Muscle layer of duodenum (tissue), 2 donors: ENCODE results near the gene MCUR1.

Experiments
- H3K27ac ChIP-seq: one replicate; pipeline ENCODE4 v1.7.0; 2013; ENCODE audit warnings: mild to moderate bottlenecking, low read length
- H3K27me3 ChIP-seq: one replicate; pipeline ENCODE4 v1.7.0; 2013; ENCODE audit warnings: low read depth, mild to moderate bottlenecking, control low read depth, low read length
- H3K36me3 ChIP-seq, 2 donors: one replicate each; pipeline ENCODE4 v1.7.0; 2013; ENCODE audit warnings: low read length in 2 of 2, control low read depth in 1 of 2, mild to moderate bottlenecking in 1 of 2; ENCODE audit not compliant: insufficient read depth in 2 of 2, control insufficient read depth in 1 of 2
- H3K4me1 ChIP-seq, 2 donors: one replicate each; pipeline ENCODE4 v1.7.0; 2013; ENCODE audit warnings: low read length in 2 of 2, mild to moderate bottlenecking in 2 of 2, control low read depth in 1 of 2, moderate library complexity in 1 of 2; ENCODE audit not compliant: insufficient read depth in 2 of 2, control insufficient read depth in 1 of 2
- H3K4me3 ChIP-seq, 2 donors: one replicate each; pipeline ENCODE4 v1.7.0; 2013; ENCODE audit warnings: low read length in 2 of 2, low read depth in 1 of 2, mild to moderate bottlenecking in 1 of 2
- H3K9me3 ChIP-seq, 2 donors: one replicate each; pipeline ENCODE4 v1.7.0; 2013; ENCODE audit warnings: low read length in 2 of 2, control low read depth in 1 of 2, mild to moderate bottlenecking in 1 of 2; ENCODE audit not compliant: control insufficient read depth in 1 of 2
- donor health status: healthy.

Gene MCUR1

GRCh38 chr6:13760307-13761304, 53.8 kb downstream of the MCUR1 start:
- H3K4me3 ChIP-seq = no peak overlapping the region
- H3K27me3 ChIP-seq = no peaks in the 10 kb centered on the region
- H3K9me3 ChIP-seq = no peaks in the 10 kb centered on the region
- no peaks in the 10 kb centered on the region for H3K36me3 ChIP-seq
- peaks cover 9 to 12% of the 10 kb centered on the region in 2 donors for H3K4me1 ChIP-seq
- H3K27ac ChIP-seq = peak overlapping the region; percentile 56

- no peak overlapping the region for H3K4me3 ChIP-seq
- peaks cover 9 to 12% of the 10 kb centered on the region in 2 donors for H3K4me1 ChIP-seq
- H3K27me3 ChIP-seq = no peaks in the 10 kb centered on the region
- H3K9me3 ChIP-seq = no peaks in the 10 kb centered on the region
- H3K27ac ChIP-seq = no peak overlapping the region
- H3K36me3 ChIP-seq = no peaks in the 10 kb centered on the region
Measured at GRCh38 chr6:13759025-13759424, 55.3 kb downstream of the MCUR1 start.

- Histone ChIP-seq H3K9me3 (no peaks in the 10 kb centered on the region), H3K36me3 (no peaks in the 10 kb centered on the region), H3K27me3 (no peaks in the 10 kb centered on the region), H3K4me3 (no peak overlapping the region), H3K4me1 (no peaks in the 10 kb centered on the region), H3K27ac (no peak overlapping the region)
Measured at GRCh38 chr6:13754644-13755043, 59.7 kb downstream of the MCUR1 start.

GRCh38 chr6:13743736-13744127, 70.6 kb downstream of the MCUR1 start:
- no peaks in the 10 kb centered on the region for H3K27me3 ChIP-seq
- H3K4me1 ChIP-seq = no peaks in the 10 kb centered on the region
- H3K27ac ChIP-seq = no peak overlapping the region
- peak overlapping the region in 1 of 2 donors; percentile 35 for H3K4me3 ChIP-seq
- no peaks in the 10 kb centered on the region for H3K36me3 ChIP-seq
- no peaks in the 10 kb centered on the region for H3K9me3 ChIP-seq

- H3K27me3 ChIP-seq = no peaks in the 10 kb centered on the region
- H3K4me3 ChIP-seq = peak overlapping the region in 1 of 2 donors; percentile 35
- H3K27ac ChIP-seq = no peak overlapping the region
- no peaks in the 10 kb centered on the region for H3K4me1 ChIP-seq
- no peaks in the 10 kb centered on the region for H3K9me3 ChIP-seq
- H3K36me3 ChIP-seq = no peaks in the 10 kb centered on the region
Measured at GRCh38 chr6:13742961-13743735, 71.2 kb downstream of the MCUR1 start.

- no peaks in the 10 kb centered on the region for H3K4me1 ChIP-seq
- H3K27me3 ChIP-seq = no peaks in the 10 kb centered on the region
- no peaks in the 10 kb centered on the region for H3K9me3 ChIP-seq
- H3K36me3 ChIP-seq = no peaks in the 10 kb centered on the region
- no peak overlapping the region for H3K4me3 ChIP-seq
- H3K27ac ChIP-seq = no peak overlapping the region
Measured at GRCh38 chr6:13741365-13741764, 73.0 kb downstream of the MCUR1 start.
